GM21619 (cell line): ENCODE results near the gene MMUT.
A peak's percentile ranks its signal among the peaks of the same experiment; 100 is the strongest.
"Not testable (repeated sequence)": the region's sequence is repeated elsewhere in the genome, so short reads cannot be mapped to it uniquely, and the experiment has no call there.

ENCODE experiments used
- ATAC-seq: cut with Tn5 transposase; IDR thresholded peaks from one replicate; pipeline ENCODE4 v1.9.1; 2021; ENCODE audit not compliant: unreplicated experiment

MMUT gene

DNA sequence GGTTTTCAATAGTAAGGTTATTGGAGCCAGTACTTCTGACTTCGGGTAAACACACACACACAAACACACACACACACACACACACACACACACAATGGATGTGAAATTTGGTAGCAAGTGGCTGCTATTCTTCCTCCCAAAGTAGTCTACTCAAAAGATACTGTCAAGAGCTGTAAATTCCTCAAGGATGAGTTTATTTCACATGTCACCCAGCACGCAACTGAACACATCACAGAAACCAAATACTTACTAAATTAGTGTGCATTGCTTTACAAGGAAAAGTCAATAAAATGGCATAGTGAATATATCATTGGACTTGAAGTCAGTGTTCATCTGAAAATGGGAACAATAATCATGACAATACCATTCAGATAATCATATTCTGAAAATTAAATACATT, 32.9 kb downstream of the MMUT start:
- no peak for ATAC-seq

DNA sequence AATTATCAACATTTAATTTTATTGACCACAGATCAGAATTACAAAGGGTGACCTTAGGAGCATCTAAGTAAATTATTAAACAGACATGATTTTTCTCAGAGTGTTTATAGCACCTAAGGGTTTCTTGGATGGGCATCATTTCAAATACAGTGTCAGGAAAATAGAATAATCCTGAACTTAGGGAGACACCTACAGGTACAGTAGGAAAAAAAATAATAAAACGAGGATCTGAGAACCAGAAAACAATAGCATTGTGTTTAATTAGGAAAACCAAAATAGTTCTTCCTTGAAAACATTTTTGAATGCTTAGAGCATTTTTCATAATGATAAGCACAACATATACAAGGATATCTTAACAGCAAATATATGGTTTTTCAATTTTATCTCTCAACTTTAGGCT, 39.2 kb downstream of the MMUT start:
- ATAC-seq, result no peak

DNA sequence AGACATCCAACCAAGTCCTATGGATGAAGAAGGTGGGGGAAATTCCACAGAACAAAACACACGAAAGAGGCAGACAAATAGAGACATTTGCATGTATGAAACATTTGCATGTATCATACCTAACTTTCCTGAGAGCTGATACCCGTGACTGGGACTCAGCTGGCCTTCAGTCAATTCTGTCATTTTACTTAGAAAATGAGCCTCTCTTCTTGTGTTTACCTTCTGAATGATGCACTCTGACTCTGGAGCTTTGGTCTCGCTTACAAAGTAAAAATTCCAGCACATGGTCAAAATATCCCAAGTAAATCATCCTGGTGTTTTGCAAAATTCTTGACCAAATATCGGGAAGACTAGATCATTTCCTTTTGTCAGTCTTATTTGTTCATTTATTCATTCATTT, 46.9 kb downstream of the MMUT start:
- ATAC-seq, result no peak

DNA sequence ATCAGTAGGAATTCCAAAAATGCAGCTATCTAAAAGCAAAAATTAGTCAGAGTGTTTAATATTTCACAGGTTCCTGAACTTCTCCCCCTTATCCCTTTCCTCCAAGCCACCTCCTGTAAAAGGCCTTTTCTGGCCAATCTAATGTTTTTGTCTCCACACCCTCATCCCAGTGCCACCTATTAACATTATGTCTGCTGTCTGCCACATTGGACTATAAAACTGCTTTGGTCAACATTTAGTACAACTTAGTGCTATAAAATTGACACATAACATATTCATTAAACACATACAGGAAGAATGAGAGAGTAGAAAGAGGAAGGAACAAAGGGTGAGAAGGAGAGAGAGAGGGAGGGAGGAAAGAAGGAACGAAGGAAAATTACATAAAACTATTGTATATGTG, 47.7 kb downstream of the MMUT start:
- no peak for ATAC-seq

DNA sequence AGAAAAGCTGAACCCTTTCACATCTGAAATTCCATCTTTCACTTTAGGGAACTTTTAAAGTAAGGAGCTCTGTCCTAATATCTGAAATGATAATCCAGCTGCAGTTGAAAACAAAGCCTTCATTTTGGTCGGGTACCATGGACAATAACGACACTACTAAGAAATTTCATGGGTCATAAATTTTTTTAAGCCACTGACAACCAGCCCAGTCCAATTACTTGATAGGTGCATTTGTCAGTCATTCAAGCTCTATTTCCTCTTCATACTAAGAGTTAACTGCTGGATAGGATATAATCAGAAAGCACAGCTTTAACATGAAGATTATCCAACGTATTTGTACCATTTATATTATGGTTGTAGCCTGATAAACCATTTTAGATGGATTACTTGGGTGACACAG, 52.5 kb downstream of the MMUT start:
- ATAC-seq, result no peak

DNA sequence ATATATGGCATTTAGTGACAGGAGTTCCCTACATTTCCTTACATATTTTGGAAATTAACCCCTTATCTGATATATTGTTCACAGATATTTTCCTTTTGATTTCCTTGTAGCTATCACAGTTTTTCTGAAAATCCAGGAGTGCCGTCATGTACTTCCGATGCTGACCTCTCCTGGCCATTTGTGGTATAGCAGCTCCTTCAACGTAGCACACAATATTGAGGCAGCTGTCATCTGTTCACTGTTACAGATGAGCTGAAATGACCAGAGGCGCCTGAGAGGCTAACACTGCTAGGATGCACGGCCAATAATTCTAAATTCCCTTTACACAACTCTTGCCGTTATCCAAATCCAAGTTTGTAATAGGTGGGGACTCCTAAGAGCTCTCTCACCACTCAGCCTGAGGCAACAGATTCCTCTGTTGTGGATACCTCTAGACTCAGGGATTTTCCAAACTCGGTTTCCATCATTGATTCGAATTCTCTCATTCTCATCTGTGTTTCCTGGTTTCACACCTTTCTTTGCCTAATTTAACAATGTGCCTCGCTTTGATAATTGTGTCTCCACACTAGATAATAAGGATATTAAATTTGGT, 53.0 kb downstream of the MMUT start:
- ATAC-seq, result peak; percentile 93

DNA sequence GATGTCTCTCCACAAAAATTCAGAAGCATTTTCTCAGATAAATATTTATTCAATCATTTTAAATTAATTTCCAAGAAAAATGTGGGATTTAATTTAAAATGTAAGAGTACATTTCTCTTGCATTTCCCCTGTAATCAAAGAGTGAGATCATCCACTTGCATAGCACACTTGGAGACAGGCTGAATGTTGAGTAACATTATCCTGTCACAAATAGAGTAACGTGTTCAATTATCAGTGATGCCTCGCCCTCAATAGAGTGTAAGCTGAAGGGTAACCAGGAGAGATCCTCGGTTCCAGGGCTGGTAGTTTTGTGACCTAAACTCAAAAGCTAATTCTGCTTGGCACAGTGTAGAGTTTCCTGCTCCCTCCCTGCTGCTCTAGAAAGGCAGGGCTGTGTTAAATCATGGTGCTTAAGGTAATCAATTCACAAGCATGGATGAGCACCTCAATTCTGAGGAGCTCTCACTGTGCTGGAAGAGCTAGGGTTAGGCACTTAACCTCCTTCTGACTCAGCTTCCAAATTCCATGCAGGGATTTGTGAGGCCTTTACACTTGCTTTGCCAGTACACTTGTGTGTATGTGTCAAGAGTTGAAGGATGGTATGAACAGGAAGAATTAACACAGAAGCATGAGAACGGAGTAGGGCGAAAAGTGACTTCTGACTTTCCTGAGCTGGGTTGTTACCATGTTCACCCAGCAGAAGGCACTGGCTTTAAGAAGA, 56.6 kb downstream of the MMUT start:
- ATAC-seq, result no peak

DNA sequence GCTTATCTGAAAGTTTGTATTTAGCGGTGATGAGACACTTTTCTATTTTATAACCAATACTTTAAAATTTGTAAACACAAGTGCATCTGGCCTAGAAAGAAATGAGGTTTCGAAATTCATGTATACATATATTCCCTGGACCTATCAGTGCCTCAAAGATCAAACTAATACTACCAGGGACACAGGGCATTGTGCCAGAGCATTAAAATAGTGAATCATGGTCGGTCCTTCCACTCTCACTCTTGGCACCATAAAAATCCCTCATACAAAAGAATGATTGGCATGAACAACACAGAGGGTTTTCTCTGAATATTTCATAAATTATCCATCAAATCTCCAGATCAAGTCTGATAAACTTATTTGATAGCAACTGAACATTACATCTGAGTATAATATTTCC, 62.0 kb downstream of the MMUT start:
- no peak for ATAC-seq

DNA sequence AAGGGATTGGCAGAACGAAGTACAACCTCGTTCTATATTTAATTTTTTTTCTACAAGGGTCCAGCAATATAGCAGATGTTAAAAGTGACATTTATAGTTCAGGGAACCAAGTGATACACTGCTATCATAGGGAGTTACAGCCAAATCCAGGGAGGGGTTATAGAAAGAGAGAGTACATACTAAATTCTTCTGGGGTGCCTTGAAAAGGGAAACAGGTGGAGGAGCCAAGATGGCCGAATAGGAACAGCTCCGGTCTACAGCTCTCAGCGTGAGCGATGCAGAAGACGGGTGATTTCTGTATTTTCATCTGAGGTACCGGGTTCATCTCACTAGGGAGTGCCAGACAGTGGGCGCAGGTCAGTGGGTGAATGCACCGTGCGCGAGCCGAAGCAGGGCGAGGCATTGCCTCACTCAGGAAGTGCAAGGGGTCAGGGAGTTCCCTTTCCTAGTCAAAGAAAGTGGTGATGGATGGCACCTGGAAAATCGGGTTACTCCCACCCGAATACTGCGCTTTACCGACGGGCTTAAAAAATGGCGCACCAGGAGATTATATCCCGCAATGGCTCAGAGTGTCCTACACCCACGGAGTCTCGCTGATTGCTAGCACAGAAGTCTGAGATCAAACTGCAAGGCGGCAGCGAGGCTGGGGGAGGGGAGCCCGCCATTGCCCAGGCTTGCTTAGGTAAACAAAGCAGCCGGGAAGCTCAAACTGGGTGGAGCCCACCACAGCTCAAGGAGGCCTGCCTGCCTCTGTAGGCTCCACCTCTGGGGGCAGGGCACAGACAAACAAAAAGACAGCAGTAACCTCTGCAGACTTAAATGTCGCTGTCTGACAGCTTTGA, 76.2 kb downstream of the MMUT start:
- ATAC-seq, result not testable (repeated sequence)

DNA sequence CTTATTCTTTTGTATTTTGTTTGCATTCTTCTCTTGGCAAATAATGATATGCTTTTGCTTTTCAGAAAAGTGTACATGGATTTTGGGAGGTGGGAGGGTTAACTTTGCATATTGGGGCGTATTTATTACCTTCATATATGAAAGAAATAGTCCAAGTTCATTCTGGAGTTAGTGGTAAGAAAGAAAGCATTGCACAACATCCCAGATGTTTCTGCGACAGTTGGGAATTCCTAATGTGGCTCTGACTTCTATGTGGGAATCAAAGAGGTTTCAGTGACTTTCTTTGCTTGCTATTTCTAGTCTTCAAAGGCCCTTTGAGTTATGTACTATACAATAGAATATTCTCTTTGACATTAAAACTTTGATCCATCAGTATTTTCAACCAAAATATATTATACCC, 78.1 kb downstream of the MMUT start:
- ATAC-seq, result no peak
